PFSK-1 (cell line): ENCODE measurements around the gene UAP1L1.

Experiments used
- POLR2AphosphoS5 ChIP-seq: IDR thresholded peaks from 2 replicates; pipeline ENCODE4 v1.6.1; 2012; ENCODE audit warnings: low read depth, mild to moderate bottlenecking, control low read depth, low read length, moderate library complexity
- REST ChIP-seq, 2 experiments: IDR thresholded peaks; 2 replicates each; pipeline versions ENCODE4 v1.6.1 to v1.8.0; 2011 to 2012; ENCODE audit warnings: low read depth in 2 of 2, low read length in 2 of 2, control low read depth in 1 of 2, inconsistent platforms in 1 of 2, mild to moderate bottlenecking in 1 of 2, moderate library complexity in 1 of 2; ENCODE audit not compliant: insufficient read depth in 1 of 2
- SIN3A ChIP-seq: IDR thresholded peaks from 2 replicates; pipeline ENCODE4 v1.6.1; 2012; ENCODE audit warnings: mild to moderate bottlenecking, low read length, moderate library complexity, borderline replicate concordance; ENCODE audit not compliant: insufficient read depth

The UAP1L1 gene

GRCh38 chr9:137130176-137130755 lies 52.9 kb downstream of the UAP1L1 start:
- no peak for TF ChIP-seq REST (IDR thresholded peaks at IDR 0.05; ENCODE audit: insufficient read depth in 1 of 2, low read depth in 2 of 2, low read length in 2 of 2)
- TF ChIP-seq SIN3A, result no peak
- TF ChIP-seq POLR2AphosphoS5, result no peak
